Spinal cord (tissue), 10 donors: ENCODE results near the gene COG1. TPM values are rescaled to one million over a fixed set of nuclear protein-coding genes. Genes with fewer than 3 reads are reported as not detected.

ENCODE experiments used
- DNase-seq, 6 donors: peaks; one replicate each; pipeline versions ENCODE4 v3.0.0 to v3.0.0-alpha.2; 2013 to 2015; ENCODE audit warnings: low spot score in 6 of 6, low read depth in 4 of 6
- H3K27ac ChIP-seq: one replicate; pipeline ENCODE4 v1.5.1; 2013; ENCODE audit warnings: low read depth, low read length, control low read depth
- H3K27me3 ChIP-seq: one replicate; pipeline ENCODE4 v1.6.1; 2013; ENCODE audit warnings: low read length; ENCODE audit not compliant: control insufficient read depth, insufficient read depth
- H3K36me3 ChIP-seq: one replicate; pipeline ENCODE4 v1.6.1; 2013; ENCODE audit warnings: low read length; ENCODE audit not compliant: control insufficient read depth, insufficient read depth
- H3K4me1 ChIP-seq: one replicate; pipeline ENCODE4 v1.6.1; 2013; ENCODE audit warnings: low read length; ENCODE audit not compliant: control insufficient read depth, insufficient read depth
- H3K4me3 ChIP-seq: one replicate; pipeline ENCODE4 v1.5.1; 2013; ENCODE audit warnings: low read depth, low read length, control low read depth
- H3K9me3 ChIP-seq: one replicate; pipeline ENCODE4 v1.6.1; 2013; ENCODE audit warnings: low read length; ENCODE audit not compliant: control insufficient read depth, insufficient read depth
- WGBS: methylation state at CpG from one replicate; pipeline ENCODE4 v1.1.5; 2013; ENCODE audit warnings: missing lambda C conversion rate; ENCODE audit not compliant: insufficient coverage; 5-methylcytosine and 5-hydroxymethylcytosine counted together
- polyA plus RNA-seq, 2 donors: library from polyadenylated mRNA; unstranded; fragments of 120-200 nt; gene quantifications; one replicate each; pipeline ENCODE4 v1.2.1, GENCODE V29; 2013; ENCODE audit not compliant: insufficient read length in 2 of 2
- total RNA-seq, 2 donors: library from RNA; depleted of rRNA in 1 of 2; stranded (reverse); fragments of 120-200 nt in 1 of 2; fragments of >200 nt in 1 of 2; gene quantifications; one replicate each; pipeline versions ENCODE4 v1.2.3 to v1.2.4, GENCODE V29; 2013 to 2014
- donor health status: healthy.

The COG1 gene
- total and polyA plus RNA-seq, 4 donors, result 18.7 to 64.7 (median 45.6) TPM

- peaks cover 67% of the 10 kb centered on the region for H3K36me3 ChIP-seq
- H3K4me1 ChIP-seq, result peaks cover 14% of the 10 kb centered on the region
- H3K27me3 ChIP-seq, result no peaks in the 10 kb centered on the region
- H3K27ac ChIP-seq, result no peak overlapping the region
- DNase-seq, result no peak
- 97% methylated on average over 7 of the region's 9 CpGs for WGBS
- no peaks in the 10 kb centered on the region for H3K9me3 ChIP-seq
- no peak overlapping the region for H3K4me3 ChIP-seq
Measured at GRCh38 chr17:73198201-73198929, 5.5 kb downstream of the COG1 start.

- 100% methylated on average over 3 of the region's 7 CpGs for WGBS
- Histone ChIP-seq H3K9me3 (no peaks in the 10 kb centered on the region), H3K27ac (no peak overlapping the region), H3K4me1 (peaks cover 10% of the 10 kb centered on the region), H3K4me3 (no peak overlapping the region), H3K27me3 (no peaks in the 10 kb centered on the region), H3K36me3 (peaks cover 70% of the 10 kb centered on the region)
- no peak for DNase-seq
Measured at GRCh38 chr17:73198930-73199260, 6.0 kb downstream of the COG1 start.

GRCh38 chr17:73199751-73200317 lies 7.0 kb downstream of the COG1 start:
- WGBS, result 89% methylated on average over 7 of the region's 8 CpGs
- peaks cover 77% of the 10 kb centered on the region for H3K36me3 ChIP-seq
- H3K9me3 ChIP-seq, result no peaks in the 10 kb centered on the region
- H3K27ac ChIP-seq, result no peak overlapping the region
- no peaks in the 10 kb centered on the region for H3K27me3 ChIP-seq
- no peak overlapping the region for H3K4me3 ChIP-seq
- H3K4me1 ChIP-seq, result peaks cover 4% of the 10 kb centered on the region
- no peak for DNase-seq

GRCh38 chr17:73200476-73200875 lies 7.6 kb downstream of the COG1 start:
- 96% methylated on average over 9 of the region's 10 CpGs for WGBS
- DNase-seq, result no peak
- no peak overlapping the region for H3K27ac ChIP-seq
- H3K4me3 ChIP-seq, result no peak overlapping the region
- no peaks in the 10 kb centered on the region for H3K27me3 ChIP-seq
- H3K9me3 ChIP-seq, result no peaks in the 10 kb centered on the region
- H3K36me3 ChIP-seq, result peaks cover 81% of the 10 kb centered on the region
- peaks cover 4% of the 10 kb centered on the region for H3K4me1 ChIP-seq

- H3K9me3 ChIP-seq, result no peaks in the 10 kb centered on the region
- H3K4me3 ChIP-seq, result no peak overlapping the region
- no peak overlapping the region for H3K27ac ChIP-seq
- 88% methylated on average over 16 of the region's 19 CpGs for WGBS
- DNase-seq, result no peak
- no peaks in the 10 kb centered on the region for H3K27me3 ChIP-seq
- peaks cover 3% of the 10 kb centered on the region for H3K4me1 ChIP-seq
- H3K36me3 ChIP-seq, result peaks cover 80% of the 10 kb centered on the region
Measured at GRCh38 chr17:73201215-73202069, 8.6 kb downstream of the COG1 start.

- Histone ChIP-seq H3K9me3 (no peaks in the 10 kb centered on the region), H3K27ac (no peak overlapping the region), H3K27me3 (no peaks in the 10 kb centered on the region), H3K36me3 (peaks cover 76% of the 10 kb centered on the region), H3K4me1 (no peaks in the 10 kb centered on the region), H3K4me3 (no peak overlapping the region)
- WGBS, result 53% methylated on average over 4 of the region's 8 CpGs
- DNase-seq, result no peak
Measured at GRCh38 chr17:73203135-73203787, 10.4 kb downstream of the COG1 start.

- Histone ChIP-seq H3K27me3 (no peaks in the 10 kb centered on the region), H3K9me3 (no peaks in the 10 kb centered on the region), H3K36me3 (peaks cover 72% of the 10 kb centered on the region), H3K4me1 (no peaks in the 10 kb centered on the region), H3K4me3 (no peak overlapping the region), H3K27ac (no peak overlapping the region)
- 73% methylated on average over 5 of the region's 10 CpGs for WGBS
- DNase-seq, result no peak
Measured at GRCh38 chr17:73203788-73204479, 11.1 kb downstream of the COG1 start.

GRCh38 chr17:73205459-73205961 lies 12.7 kb downstream of the COG1 start:
- no peaks in the 10 kb centered on the region for H3K9me3 ChIP-seq
- H3K36me3 ChIP-seq, result peaks cover 63% of the 10 kb centered on the region
- no peaks in the 10 kb centered on the region for H3K4me1 ChIP-seq
- DNase-seq, result no peak
- WGBS, result 83% methylated on average over 8 of the region's 10 CpGs
- H3K27me3 ChIP-seq, result no peaks in the 10 kb centered on the region
- no peak overlapping the region for H3K27ac ChIP-seq
- no peak overlapping the region for H3K4me3 ChIP-seq
